ENCODE results near the gene P2RX5.
"Not testable (repeated sequence)": the region's sequence is repeated elsewhere in the genome, so short reads cannot be mapped to it uniquely, and the experiment has no call there.

The P2RX5 gene

DNA sequence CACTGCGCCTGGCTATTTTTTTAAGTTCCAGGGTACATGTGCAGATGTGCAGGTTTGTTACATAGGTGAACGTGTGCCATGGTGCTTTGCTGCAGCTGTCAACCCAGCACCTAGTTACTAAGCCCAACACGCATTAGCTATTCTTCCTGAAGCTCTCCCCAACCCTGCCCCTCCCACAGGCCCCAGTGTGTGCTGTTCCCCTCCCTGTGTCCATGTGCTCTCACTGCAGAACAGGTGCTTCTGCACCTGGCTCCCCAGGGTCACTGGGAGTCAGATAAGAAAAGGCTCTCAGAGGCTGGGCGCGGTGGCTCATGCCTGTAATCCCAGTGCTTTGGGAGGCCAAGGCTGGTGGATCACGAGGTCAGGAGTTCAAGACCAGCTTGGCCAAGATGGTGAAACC is 33.9 kb upstream of the P2RX5 start:
- peaks cover 11% of the 10 kb centered on the region for H3K79me2 ChIP-seq (ENCODE audit: insufficient read depth, low read length)
- peaks cover 19% of the 10 kb centered on the region for H3K4me1 ChIP-seq (ENCODE audit: insufficient read depth, low read length, severe bottlenecking)
- no peak overlapping the region for H3K27ac ChIP-seq (ENCODE audit: low read depth, low read length, poor library complexity, severe bottlenecking)
- H3F3A ChIP-seq (ENCODE audit: insufficient read depth, low read length), result no peaks in the 10 kb centered on the region
- H4K20me1 ChIP-seq (ENCODE audit: insufficient read depth, low read length), result no peaks in the 10 kb centered on the region
- H3K27me3 ChIP-seq (ENCODE audit: insufficient read depth, low read length), result no peaks in the 10 kb centered on the region
- no peak overlapping the region for H3K9ac ChIP-seq (ENCODE audit: low read length)
- no peaks in the 10 kb centered on the region for H3K9me3 ChIP-seq (ENCODE audit: low read length)
- H3K4me2 ChIP-seq (ENCODE audit: low read length), result no peak overlapping the region
- TF ChIP-seq, protein P1, sequence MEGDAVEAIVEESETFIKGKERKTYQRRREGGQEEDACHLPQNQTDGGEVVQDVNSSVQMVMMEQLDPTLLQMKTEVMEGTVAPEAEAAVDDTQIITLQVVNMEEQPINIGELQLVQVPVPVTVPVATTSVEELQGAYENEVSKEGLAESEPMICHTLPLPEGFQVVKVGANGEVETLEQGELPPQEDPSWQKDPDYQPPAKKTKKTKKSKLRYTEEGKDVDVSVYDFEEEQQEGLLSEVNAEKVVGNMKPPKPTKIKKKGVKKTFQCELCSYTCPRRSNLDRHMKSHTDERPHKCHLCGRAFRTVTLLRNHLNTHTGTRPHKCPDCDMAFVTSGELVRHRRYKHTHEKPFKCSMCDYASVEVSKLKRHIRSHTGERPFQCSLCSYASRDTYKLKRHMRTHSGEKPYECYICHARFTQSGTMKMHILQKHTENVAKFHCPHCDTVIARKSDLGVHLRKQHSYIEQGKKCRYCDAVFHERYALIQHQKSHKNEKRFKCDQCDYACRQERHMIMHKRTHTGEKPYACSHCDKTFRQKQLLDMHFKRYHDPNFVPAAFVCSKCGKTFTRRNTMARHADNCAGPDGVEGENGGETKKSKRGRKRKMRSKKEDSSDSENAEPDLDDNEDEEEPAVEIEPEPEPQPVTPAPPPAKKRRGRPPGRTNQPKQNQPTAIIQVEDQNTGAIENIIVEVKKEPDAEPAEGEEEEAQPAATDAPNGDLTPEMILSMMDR (IDR thresholded peaks at IDR 0.05; ENCODE audit: low read length), result no peak
- TF ChIP-seq EZH2 (IDR thresholded peaks at IDR 0.05; ENCODE audit: borderline replicate concordance, low read length), result no peak
- H3K9me2 ChIP-seq (ENCODE audit: low read depth, low read length), result no peaks in the 10 kb centered on the region
- no peak overlapping the region for H2AFZ ChIP-seq (ENCODE audit: low read length)
- H3K4me3 ChIP-seq (ENCODE audit: low read depth, low read length, poor library complexity, severe bottlenecking), result no peak overlapping the region
- peaks cover 26% of the 10 kb centered on the region for H3K36me3 ChIP-seq (ENCODE audit: insufficient read depth, low read length)

DNA sequence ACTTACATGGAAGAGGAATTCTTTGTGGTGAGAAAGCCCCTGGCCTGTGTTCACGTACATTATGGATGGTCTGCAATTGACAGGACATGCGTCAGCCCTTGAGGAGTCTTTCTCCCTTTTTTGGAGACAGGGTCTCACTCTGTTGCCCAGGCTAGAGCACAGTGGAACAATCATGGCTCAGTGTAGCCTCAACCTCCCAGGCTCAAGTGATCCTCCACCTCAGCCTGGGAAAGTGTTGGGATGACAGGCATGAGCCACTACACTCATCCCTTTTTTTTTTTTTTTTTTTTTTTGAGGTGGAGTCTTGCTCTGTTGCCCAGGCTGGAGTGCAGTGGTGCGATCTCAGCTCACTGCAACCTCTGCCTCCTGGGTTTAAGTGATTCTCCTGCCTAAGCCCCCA is 32.1 kb upstream of the P2RX5 start:
- not testable (repeated sequence) for H3K9me3 ChIP-seq (ENCODE audit: low read length); H3K27ac ChIP-seq (ENCODE audit: low read depth, low read length, poor library complexity, severe bottlenecking); H3K27me3 ChIP-seq (ENCODE audit: insufficient read depth, low read length); H3K4me3 ChIP-seq (ENCODE audit: low read depth, low read length, poor library complexity, severe bottlenecking); H2AFZ ChIP-seq (ENCODE audit: low read length); H3K9me2 ChIP-seq (ENCODE audit: low read depth, low read length); H3F3A ChIP-seq (ENCODE audit: insufficient read depth, low read length); H3K9ac ChIP-seq (ENCODE audit: low read length); H3K4me2 ChIP-seq (ENCODE audit: low read length); H4K20me1 ChIP-seq (ENCODE audit: insufficient read depth, low read length)
- H3K4me1 ChIP-seq (ENCODE audit: insufficient read depth, low read length, severe bottlenecking), result peaks cover 25% of the 10 kb centered on the region
- peaks cover 20% of the 10 kb centered on the region for H3K79me2 ChIP-seq (ENCODE audit: insufficient read depth, low read length)
- peaks cover 26% of the 10 kb centered on the region for H3K36me3 ChIP-seq (ENCODE audit: insufficient read depth, low read length)

DNA sequence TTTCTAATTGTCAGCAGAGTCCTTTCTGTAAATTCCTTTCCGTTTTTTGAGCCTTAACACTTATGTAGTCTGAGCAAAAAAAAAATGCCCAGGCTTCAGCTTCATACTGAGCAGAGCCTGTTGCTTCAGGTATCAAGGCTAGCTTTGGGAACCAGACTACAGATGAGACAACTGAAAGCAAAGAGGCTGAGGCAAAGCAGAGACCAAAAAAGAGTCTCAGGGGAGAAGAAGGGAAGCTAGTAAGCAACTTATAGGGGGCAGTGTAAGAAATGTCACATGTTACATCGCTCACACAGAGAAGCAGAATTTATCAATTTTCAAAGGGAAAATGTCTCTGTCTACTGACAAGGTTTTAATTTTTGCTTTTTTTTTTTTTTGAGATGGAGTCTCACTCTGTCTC is 31.1 kb upstream of the P2RX5 start:
- TF ChIP-seq, protein P1 (IDR thresholded peaks at IDR 0.05; ENCODE audit: low read length), result no peak
- no peak for TF ChIP-seq EZH2 (IDR thresholded peaks at IDR 0.05; ENCODE audit: borderline replicate concordance, low read length)
- Histone ChIP-seq H3K27me3 (ENCODE audit: insufficient read depth, low read length) (no peaks in the 10 kb centered on the region), H3K27ac (ENCODE audit: low read depth, low read length, poor library complexity, severe bottlenecking) (no peak overlapping the region), H3K4me3 (ENCODE audit: low read depth, low read length, poor library complexity, severe bottlenecking) (no peak overlapping the region), H3K36me3 (ENCODE audit: insufficient read depth, low read length) (peaks cover 26% of the 10 kb centered on the region), H3K9ac (ENCODE audit: low read length) (no peak overlapping the region), H4K20me1 (ENCODE audit: insufficient read depth, low read length) (no peaks in the 10 kb centered on the region), H3K4me1 (ENCODE audit: insufficient read depth, low read length, severe bottlenecking) (peaks cover 34% of the 10 kb centered on the region), H3K9me2 (ENCODE audit: low read depth, low read length) (no peaks in the 10 kb centered on the region), H2AFZ (ENCODE audit: low read length) (no peak overlapping the region), H3K9me3 (ENCODE audit: low read length) (no peaks in the 10 kb centered on the region), H3K79me2 (ENCODE audit: insufficient read depth, low read length) (peaks cover 22% of the 10 kb centered on the region), H3F3A (ENCODE audit: insufficient read depth, low read length) (no peaks in the 10 kb centered on the region), H3K4me2 (ENCODE audit: low read length) (no peak overlapping the region)

DNA sequence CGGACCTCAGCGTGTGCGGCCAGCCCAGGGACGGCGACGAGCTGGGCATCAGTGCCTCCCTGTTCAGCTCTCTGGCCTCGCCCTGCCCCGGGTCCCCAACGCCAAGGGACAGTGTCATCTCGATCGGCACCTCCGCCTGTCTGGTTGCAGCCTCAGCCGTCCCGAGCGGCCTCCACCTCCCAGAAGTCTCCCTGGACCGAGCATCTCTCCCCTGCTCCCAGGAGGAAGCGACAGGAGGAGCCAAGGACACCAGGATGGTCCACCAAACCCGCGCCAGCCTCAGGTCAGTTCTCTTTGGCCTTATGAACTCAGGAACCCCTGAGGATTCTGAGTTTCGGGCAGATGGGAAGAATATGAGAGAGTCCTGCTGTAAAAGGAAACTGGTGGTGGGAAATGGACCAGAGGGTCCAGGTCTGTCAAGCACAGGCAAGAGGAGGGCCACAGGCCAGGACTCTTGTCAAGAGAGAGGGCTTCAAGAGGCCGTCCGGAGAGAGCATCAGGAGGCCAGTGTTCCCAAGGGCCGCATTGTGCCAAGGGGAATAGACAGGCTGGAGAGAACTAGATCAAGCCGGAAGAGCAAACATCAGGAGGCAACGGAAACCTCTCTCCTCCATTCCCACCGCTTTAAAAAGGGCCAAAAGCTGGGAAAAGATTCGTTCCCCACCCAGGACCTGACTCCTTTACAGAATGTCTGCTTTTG is 28.6 kb upstream of the P2RX5 start:
- Histone ChIP-seq H3K27ac (ENCODE audit: low read depth, low read length, poor library complexity, severe bottlenecking) (no peak overlapping the region), H3K4me2 (ENCODE audit: low read length) (peak overlapping the region; percentile 94), H3K27me3 (ENCODE audit: insufficient read depth, low read length) (no peaks in the 10 kb centered on the region), H3K36me3 (ENCODE audit: insufficient read depth, low read length) (peaks cover 33% of the 10 kb centered on the region), H4K20me1 (ENCODE audit: insufficient read depth, low read length) (no peaks in the 10 kb centered on the region), H3K9me3 (ENCODE audit: low read length) (no peaks in the 10 kb centered on the region), H2AFZ (ENCODE audit: low read length) (no peak overlapping the region), H3F3A (ENCODE audit: insufficient read depth, low read length) (no peaks in the 10 kb centered on the region), H3K4me3 (ENCODE audit: low read depth, low read length, poor library complexity, severe bottlenecking) (peak overlapping the region; percentile 95), H3K9me2 (ENCODE audit: low read depth, low read length) (no peaks in the 10 kb centered on the region), H3K9ac (ENCODE audit: low read length) (peak overlapping the region; percentile 96), H3K79me2 (ENCODE audit: insufficient read depth, low read length) (peaks cover 22% of the 10 kb centered on the region), H3K4me1 (ENCODE audit: insufficient read depth, low read length, severe bottlenecking) (peaks cover 49% of the 10 kb centered on the region)
- TF ChIP-seq, protein P1 (IDR thresholded peaks at IDR 0.05; ENCODE audit: low read length), result no peak
- TF ChIP-seq EZH2 (IDR thresholded peaks at IDR 0.05; ENCODE audit: borderline replicate concordance, low read length), result no peak
